ENCODE data around the gene ACTL7A.
A peak's percentile ranks its signal among the peaks of the same experiment; 100 is the strongest.
"Not testable (repeated sequence)": the region's sequence is repeated elsewhere in the genome, so short reads cannot be mapped to it uniquely, and the experiment has no call there.

ACTL7A gene

DNA sequence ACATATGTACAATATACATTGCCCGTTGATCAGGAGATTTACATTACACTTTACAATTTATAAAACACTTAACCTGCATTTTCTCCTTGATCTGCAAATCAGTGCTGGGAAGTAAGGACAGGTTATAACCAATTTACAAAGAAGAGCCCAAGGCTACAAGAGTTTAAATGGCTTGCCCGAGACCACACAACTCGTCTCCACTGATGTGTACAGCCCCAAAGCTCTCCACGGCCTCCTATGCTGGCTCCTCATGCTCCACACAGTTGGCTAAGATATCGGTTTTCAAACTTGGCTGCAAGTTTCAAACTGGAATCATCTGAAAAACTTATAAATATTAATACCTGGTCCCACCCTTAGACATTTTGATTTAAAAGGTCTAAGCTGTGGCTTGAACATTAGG lies 16.6 kb upstream of the ACTL7A start:
- TF ChIP-seq, protein P1, sequence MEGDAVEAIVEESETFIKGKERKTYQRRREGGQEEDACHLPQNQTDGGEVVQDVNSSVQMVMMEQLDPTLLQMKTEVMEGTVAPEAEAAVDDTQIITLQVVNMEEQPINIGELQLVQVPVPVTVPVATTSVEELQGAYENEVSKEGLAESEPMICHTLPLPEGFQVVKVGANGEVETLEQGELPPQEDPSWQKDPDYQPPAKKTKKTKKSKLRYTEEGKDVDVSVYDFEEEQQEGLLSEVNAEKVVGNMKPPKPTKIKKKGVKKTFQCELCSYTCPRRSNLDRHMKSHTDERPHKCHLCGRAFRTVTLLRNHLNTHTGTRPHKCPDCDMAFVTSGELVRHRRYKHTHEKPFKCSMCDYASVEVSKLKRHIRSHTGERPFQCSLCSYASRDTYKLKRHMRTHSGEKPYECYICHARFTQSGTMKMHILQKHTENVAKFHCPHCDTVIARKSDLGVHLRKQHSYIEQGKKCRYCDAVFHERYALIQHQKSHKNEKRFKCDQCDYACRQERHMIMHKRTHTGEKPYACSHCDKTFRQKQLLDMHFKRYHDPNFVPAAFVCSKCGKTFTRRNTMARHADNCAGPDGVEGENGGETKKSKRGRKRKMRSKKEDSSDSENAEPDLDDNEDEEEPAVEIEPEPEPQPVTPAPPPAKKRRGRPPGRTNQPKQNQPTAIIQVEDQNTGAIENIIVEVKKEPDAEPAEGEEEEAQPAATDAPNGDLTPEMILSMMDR (IDR thresholded peaks at IDR 0.05; ENCODE audit: control insufficient read depth, insufficient read depth, low read depth, low read length, missing control alignments): no peak
- no peak overlapping the region for H3K4me3 ChIP-seq (ENCODE audit: control insufficient read depth, low read depth, low read length)
- no peak for DNase-seq (ENCODE audit: low read depth)

DNA sequence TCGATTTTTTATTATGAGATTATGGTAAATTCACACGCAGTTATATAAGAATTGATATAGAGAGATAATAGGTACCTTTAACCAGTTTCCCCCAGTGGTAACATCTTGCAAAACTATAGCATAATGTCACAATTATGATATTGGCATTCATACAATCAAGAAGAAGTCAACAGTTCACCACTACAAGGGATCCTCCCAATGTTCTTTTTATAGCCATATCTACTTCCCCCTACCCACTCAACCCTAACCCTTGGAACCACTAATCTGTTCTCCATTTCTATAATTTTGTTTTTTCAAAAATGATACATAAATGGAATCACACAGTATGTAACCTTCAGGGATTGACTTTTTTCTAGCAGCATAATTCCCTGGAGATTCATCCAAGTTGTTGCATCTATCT lies 16.1 kb upstream of the ACTL7A start:
- DNase-seq (ENCODE audit: low read depth): no peak
- no peak overlapping the region for H3K4me3 ChIP-seq (ENCODE audit: control insufficient read depth, low read depth, low read length)
- TF ChIP-seq, protein P1 (IDR thresholded peaks at IDR 0.05; ENCODE audit: control insufficient read depth, insufficient read depth, low read depth, low read length, missing control alignments): no peak

DNA sequence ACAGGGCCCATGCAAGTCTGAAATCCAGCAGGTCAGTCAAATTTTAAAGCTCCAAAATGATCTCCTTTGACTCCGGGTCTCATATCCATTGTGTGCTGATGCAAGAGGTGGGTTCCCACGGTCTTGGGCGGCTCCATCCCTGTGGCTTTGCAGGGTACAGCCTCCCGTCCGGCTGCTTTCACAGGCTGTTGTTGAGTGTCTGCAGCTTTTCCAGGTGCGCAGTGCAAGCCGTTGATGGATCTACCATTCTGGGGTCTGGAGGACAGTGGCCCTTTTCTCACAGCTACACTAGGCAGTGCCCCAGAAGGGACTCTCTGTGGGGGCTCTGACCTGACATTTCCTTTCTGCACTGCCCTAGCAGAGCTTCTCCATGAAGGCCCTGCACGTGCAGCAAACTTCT lies 13.8 kb upstream of the ACTL7A start:
- not testable (repeated sequence) for DNase-seq (ENCODE audit: low read depth); H3K4me3 ChIP-seq (ENCODE audit: control insufficient read depth, low read depth, low read length)

DNA sequence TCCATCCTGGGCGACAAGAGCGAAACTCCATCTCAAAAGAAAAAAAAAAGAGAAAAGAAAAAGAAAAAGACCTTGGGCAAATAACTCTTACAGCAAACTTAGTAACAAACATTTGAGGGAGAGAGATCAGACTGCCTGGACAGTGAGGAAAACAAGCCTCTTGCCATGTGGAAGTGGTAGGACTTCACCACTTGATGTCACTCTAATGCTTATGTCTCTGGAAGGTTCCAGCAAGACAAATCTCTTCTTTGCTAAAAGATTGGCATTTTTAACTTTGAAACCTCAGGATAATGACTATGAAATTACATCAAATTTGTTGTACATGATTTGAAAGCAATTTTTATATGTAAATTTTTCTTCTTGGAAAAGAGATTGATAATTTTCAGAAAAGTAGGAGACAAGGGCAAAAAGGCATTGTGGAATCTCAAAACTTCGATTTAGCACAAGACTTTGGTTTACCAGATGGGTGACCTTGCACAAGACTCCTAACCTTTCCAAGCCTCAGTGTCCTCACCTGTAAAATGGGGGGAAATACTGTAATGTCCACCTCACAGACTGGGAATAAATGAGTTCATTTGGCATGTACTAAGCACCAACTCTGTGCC lies 11.7 kb upstream of the ACTL7A start:
- no peak for DNase-seq (ENCODE audit: low read depth)
- no peak overlapping the region for H3K4me3 ChIP-seq (ENCODE audit: control insufficient read depth, low read depth, low read length)
- TF ChIP-seq, protein P1 (IDR thresholded peaks at IDR 0.05; ENCODE audit: control insufficient read depth, insufficient read depth, low read depth, low read length, missing control alignments): peak; percentile 38

DNA sequence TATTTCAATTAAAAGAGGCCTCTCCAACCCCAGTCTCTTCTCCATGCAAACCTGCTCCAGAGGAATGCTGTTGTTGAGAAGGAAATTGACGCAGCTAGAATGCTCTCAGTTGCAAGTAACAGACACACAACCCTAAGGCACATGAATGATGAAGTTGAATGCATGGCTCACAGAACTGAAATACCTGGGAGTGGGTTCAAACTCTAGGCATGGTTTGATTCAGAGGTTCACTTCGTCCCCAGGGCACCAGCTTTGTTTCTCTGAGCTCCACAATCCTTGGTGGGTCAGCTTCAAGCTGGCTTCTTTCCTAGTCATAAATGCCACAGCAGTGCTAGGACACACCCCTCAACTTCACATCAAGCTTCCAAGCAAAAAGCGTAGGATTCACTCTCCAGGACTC lies 10.9 kb upstream of the ACTL7A start:
- no peak overlapping the region for H3K4me3 ChIP-seq (ENCODE audit: control insufficient read depth, low read depth, low read length)
- TF ChIP-seq, protein P1 (IDR thresholded peaks at IDR 0.05; ENCODE audit: control insufficient read depth, insufficient read depth, low read depth, low read length, missing control alignments): no peak
- no peak for DNase-seq (ENCODE audit: low read depth)

DNA sequence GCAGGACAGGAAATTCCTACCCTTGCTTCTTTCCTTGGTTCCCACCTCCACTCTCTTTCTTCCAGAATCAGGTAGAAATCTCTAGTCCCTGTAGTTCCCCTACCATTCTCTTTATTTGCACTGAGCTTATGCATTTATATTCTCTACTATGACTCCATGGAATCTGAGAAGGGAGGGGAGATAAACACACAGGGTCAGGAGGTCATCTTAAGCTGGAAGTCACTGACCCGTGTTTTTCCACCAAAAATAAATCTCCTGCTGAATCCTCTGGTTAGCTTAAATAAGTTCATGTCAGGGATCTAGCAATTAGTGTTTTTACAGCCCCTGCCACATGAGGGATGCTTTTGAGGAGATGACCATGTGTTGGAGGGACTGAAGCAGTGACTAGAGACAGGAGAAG lies 10.0 kb upstream of the ACTL7A start:
- TF ChIP-seq, protein P1 (IDR thresholded peaks at IDR 0.05; ENCODE audit: control insufficient read depth, insufficient read depth, low read depth, low read length, missing control alignments): no peak
- H3K4me3 ChIP-seq (ENCODE audit: control insufficient read depth, low read depth, low read length): no peak overlapping the region
- DNase-seq (ENCODE audit: low read depth): no peak

DNA sequence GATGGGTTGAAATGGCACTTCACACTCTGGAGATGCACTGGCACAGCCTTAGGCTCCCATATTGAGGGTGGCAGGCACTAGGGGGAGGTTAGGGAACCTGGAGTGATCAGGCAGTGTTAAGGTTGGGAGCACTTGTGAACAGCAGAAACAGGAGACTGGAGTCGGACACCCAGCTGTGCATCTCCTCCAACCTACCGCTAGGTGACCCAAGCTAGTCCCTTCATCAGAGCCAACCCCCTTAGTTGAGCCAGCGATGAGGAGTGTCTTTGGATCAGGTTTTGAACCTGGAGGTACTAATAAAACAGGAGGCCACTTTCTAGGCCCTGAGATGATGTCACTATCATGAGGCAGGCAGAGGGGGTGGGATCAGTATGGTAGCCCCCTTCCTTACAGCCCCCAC lies 8.0 kb upstream of the ACTL7A start:
- DNase-seq (ENCODE audit: low read depth): no peak
- TF ChIP-seq, protein P1 (IDR thresholded peaks at IDR 0.05; ENCODE audit: control insufficient read depth, insufficient read depth, low read depth, low read length, missing control alignments): no peak
- H3K4me3 ChIP-seq (ENCODE audit: control insufficient read depth, low read depth, low read length): no peak overlapping the region
